GM21367 (cell line): ENCODE measurements around the gene B4GALT5.

Experiments
- ATAC-seq: cut with Tn5 transposase; IDR thresholded peaks from one replicate; pipeline ENCODE4 v1.9.1; 2021; ENCODE audit not compliant: unreplicated experiment

B4GALT5 gene

DNA sequence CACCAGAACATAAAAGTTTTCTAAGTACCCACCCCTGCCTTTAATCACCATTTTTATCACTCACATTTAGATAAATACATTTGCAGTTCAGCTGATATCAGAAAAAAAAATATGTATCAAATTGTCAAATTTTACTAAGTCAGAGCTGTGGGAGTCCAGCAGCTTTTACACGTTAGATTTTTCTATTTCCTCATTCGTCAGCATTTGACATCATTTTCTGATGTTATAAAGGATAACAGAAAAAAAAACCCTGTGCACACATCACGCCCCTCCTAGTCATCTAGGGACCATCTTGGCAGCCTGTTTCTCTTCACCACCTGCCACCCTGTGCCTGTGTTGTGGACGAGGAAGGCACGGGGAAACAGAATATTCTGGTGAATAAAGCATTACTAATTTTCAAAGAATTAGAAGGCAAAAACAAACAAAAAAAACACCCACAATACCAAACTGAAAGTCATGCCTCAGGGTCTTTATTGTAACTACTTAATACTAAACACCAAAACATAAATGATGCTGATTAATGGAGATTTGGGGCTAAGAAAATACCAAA lies 12.4 kb downstream of the B4GALT5 start:
- ATAC-seq: no peak

DNA sequence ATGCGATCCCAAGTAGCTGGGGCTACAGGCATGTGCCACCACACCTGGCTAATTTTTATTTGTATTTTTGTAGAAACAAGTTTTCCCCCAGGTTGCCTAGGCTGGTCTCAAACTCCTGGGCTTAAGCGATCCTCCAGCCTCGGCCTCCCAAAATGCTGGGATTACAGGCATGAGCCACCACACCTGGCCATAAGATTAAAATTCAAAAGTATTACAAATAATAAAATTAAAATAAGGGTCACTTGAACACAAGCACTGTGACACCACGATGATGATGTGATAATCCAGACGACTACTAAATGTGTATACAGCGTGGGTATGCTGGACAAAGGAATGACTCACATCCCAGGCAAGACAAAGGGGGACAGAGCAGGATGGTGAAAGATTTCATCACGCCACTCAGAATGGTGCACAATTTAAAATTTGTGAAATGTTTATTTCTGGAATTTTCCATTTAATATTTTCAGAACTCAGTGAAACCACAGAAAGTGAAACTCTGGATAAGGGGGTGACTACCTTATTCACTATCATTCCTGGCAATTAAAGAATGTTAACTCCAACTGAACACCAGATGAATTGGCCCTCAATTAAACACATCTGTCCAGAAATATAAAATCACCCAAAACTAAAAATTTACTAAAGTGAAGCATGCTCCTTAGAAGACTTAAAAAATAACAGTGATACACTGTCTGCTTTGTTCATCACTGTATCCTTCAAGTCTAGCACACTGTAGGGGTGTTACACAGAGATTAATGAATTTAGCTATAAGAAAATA lies 13.1 kb downstream of the B4GALT5 start:
- no peak for ATAC-seq

DNA sequence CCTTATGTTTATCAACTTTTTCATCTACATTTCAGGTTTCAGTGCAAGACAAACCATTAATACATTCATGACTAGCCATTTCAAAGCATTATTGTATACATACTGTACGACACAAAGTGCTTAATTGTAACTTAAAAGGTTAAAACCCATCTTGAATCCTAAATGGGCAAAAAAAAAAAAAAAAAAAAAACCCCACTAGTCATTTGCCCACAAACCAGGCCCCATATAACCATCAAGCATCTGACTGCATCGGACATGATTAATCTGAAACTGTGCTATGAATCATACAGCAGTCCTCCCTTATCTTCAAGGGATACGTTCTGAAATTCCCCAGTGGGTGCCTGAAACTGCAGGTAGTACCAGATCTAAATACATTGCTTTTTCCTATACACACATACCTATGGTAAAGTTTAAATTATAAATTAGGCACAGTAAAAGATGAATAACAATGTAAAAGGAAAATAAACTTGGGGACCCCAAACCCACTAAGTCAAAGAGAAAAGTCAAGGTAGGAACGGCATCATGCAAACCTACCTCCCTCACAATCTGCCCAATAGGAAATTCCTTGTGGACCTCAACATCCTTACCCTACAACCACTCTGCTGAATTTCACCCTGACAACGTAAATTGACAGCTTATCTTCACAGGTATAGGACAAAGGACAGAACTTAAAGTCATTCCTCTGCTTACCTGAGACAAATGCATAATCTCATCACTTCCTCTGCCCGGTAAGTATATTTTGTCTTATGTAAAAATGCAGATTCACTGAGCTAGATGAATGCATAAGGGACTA lies 14.3 kb downstream of the B4GALT5 start:
- ATAC-seq: no peak

DNA sequence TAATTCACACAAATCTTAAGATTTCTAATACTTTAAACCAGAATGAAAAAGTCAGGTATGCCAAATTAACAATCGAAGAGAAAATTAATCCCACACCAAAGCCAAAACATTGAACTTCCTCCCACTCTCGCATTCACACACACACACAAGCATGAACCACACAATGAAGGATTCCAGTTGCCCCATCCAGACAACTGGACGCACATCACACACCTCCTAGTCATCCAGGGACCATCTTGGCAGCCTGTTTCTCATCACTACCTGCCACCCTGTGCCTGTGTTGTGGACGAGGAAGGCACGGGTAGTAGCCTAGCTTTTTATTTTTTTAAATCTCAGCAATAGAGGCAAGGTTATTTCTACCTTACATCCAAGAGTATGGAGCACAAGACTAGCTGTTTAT lies 15.2 kb downstream of the B4GALT5 start:
- ATAC-seq: no peak

DNA sequence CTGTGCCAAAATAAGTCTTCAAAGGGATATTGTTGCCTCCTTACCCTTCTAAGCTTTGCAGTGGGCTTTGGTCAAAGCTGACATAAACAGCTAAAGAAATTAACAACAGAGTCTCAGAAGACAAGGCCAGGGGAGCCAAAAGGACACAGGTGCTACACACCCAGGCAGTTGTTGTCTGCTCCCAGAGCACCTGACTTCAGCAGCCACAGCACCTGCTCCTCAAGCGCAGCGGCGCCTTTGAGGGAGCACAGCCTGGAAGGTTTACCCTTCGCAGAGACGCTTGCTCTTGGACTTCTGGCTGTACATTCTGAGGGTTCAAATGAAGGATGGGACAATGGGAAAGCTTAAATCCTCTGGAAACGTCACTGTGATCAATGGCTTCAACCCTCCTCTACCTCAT lies 16.6 kb downstream of the B4GALT5 start:
- ATAC-seq: no peak

DNA sequence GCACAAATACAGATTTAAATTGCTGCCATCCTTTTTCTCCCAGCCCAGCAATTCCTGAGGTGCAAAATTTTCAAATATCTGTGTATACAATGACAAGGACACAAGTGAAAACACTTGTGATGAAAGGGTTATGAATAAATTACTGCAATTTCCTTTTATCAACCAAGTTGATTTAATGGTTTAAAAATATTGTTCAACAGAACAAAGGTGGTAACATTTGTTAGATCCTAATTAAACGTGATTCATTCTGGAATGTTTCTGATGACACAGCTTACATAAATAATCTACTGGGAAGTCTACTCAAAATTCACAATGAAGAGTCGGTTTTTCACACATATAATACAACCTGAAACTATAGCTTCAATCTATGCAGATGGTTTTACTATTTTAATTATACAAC lies 17.1 kb downstream of the B4GALT5 start:
- no peak for ATAC-seq

DNA sequence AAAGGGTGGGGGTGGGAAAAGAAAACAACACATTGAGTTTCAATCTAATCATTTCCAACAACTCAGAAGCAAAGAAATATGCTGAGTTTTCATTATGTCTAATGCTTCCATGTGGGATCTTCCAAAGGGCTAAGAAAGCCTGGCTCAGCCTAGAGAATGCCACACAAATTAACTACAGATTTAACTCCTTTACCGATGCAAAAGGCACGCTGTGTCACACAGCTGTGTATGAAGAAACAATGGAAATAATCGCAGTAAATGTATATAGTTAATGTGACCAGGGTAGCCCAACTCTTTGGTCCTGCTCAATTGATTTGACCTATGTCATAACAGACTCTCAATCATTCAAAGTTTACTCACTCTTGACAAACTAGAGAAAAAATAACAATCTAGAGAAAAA lies 17.8 kb downstream of the B4GALT5 start:
- no peak for ATAC-seq

DNA sequence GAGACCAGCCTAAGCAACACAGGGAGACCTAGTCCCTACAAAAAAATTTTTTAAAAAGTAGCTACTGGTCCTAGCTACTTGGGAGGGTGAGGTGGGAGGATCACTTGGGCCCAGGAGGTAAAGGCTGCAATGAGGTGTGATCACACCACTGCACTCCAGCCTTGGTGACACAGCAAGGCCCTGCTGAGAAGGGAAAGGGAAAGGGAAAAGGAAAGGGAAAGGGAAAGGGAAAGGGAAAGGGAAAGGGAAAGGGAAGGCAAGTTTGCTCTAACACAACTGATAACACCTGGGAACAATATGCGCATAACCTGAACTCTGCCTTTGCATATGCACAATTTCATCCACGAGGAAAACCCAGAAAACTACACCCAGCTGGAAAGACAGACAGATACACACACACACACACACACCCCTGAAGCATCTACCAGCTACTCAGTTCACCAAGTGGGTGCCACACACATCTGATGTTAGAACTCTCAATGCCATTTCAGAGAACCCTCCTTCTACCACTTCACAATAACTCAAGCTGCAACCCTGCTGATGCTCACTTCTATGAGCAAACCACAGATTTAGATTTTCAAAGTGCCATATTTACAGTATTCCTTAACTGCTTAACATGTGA lies 19.1 kb downstream of the B4GALT5 start:
- no peak for ATAC-seq

DNA sequence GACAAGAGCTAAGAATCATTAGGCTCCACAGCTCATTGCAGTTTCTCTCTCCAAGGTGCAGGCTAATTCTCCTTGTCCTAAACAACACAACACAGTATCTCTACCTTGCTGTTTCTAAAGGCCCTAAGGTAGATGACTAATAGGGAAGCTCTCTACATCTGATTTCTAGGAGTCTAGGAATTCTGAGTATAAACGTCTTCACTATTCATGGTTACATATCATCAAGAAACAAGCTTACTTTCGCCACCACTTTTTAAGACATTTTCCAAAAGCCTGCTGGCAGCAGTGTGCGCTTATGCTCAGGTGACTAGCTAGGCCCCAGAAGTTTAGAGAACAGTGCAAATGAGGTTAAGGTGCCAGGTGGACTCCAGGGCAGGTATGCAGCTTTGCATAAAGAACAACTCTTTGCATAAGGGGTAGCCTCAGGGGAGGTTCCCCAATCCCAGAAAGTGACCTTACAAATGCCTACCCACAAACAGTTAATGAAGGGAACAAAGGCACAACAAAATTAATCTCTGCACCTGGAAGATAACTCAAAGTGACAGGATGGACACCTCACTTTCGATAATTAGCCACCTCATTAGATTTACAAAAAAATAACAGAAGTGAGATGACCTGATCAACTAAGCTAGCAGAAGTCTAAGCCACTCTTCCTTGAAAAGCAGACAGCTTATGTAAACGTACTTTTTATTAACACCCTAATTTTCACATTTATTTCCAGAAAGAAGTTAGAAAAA lies 20.1 kb downstream of the B4GALT5 start:
- no peak for ATAC-seq

DNA sequence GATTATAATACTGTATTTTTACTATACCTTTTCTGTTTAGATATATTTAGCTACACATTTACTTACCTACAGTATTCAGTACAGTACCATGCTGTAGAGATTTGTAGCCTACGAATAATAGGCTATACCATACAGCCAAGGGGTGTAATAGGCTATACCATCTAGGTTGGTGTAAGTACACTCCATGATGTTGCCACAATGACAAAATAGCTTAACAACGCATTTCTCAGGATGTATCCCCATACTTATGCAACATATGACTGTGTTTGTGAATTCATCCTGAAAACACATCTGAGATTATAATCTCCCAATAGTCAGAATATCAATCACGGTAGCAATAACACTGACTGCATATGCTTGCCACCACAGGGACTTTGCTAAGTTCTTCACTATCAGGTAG lies 20.7 kb downstream of the B4GALT5 start:
- ATAC-seq: no peak

DNA sequence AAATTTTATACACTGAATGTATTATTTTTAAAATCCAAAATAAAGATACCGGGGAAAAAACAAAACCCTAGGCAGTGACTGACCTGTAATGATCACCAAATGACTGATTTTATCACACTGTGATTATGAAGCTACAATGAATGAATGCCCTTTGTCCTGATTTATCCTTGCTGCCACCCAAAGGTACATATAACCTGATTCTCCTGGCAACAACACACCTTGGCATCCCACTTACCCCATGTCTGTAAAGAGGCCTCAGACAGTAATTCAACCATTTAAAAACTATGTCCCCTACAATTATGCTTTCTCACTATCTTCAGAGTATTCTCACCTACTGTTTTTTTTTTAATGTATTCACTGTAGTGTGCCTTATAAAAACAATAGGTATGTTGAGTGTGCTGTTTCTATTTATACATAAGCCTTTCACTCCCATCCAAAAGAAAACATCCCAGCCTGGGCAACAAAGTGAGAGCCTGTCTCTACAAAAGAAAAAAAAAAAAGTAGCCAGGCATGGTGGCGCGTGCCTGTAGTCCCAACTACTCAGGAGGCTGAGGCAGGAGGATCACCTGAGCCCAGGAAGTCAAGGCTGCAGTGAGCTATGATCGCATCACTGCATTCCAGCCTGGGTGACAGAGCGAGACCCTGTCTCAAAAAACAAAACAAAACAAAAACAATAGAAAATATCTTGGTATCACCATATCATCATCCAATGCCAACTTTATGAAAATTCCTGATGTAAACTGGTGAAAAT lies 21.7 kb downstream of the B4GALT5 start:
- no peak for ATAC-seq

DNA sequence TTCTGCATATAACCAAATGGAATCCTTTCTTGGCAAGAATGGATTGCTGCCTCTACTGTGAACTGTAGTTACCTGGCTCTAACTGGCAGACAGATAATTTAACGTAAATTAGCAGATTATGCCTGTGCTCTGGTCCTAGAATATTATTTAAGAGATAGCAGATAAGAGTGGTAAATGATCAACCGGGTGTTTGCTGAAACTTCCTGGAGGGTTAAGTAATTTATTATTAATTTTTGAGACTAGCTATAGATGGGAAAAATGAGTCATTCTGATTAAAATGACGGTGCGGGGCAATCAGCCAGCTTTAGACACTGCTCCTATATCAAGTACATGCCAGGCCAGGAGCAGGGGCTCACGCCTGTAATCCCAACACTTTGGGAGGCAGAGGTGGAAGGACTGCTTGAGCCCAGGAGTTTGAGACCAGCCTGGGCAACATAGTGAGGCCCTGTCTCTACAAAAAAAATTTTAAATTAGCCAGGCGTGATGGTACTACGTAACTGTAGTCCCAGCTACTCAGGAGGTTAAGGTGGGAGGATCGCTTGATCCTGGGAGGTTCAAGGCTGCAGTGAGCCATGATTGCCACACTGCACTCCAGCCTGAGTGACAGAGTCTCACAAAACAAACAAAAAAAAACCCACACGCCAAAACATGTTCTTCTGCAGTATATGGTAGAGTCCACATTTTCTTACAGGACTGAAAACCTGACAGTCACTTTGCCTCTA lies 22.6 kb downstream of the B4GALT5 start:
- no peak for ATAC-seq

DNA sequence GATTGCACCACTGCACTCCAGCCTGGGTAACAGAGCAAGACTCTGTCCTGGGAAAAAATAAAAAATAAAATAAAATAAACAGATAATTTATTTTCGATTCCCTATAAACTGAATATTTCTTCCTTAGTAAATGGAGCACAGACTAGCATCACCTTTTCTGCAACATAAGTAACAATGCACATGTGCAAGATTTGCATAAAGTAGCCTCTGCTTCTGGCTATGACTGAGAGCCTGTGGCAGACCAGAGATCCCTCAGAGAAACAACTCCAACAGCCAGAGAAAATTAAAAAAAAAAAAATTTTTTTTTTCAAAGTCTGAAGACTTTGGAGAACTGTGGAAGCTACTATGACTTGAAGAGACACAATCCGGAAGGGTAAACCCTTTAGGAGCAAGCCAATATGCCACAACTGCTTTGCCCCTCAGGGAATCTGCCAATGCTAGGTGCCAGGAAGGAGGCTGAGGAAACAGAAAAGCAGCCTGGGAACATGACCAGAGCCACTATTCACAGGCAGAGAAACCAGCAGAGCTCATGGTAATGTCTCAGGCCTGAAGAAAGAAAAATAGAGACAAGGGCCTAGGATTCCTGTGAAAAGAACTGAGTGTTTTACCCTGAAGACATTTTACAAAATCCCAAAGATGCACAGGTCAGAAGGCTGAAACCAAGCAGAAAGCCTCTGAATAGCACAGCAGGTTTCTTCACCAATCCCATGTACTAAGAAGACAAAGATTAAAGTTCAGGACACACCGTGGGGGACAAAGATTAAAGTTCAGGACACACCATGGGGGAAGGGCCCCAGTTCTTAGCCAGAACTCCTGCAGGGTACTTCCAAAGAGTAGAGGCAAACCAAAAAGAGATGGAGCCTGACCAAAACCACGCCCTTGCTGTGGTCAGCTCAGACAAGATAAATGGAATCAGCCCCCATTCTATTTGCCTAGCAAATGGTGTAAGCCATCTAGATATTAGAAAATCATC lies 25.8 kb downstream of the B4GALT5 start:
- ATAC-seq: no peak

DNA sequence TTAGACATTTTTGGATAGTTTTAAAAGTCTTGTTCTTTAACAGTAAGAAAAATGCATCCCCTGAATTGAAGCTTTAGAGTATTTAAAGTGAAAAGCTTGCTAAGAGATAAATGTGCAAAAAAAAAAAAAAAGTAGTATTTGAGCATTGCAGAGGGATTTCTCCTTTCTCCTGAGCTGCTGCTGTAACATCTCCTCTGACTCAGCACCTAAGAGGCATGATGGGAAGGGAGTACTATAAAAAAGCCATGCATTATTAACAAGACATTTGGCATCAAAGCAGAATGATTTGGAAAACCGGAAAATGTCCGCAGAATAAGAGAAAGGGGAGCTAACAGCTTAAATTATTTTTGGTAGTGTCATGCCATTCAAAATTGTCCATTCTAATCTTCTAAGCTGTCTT lies 27.9 kb downstream of the B4GALT5 start:
- no peak for ATAC-seq

DNA sequence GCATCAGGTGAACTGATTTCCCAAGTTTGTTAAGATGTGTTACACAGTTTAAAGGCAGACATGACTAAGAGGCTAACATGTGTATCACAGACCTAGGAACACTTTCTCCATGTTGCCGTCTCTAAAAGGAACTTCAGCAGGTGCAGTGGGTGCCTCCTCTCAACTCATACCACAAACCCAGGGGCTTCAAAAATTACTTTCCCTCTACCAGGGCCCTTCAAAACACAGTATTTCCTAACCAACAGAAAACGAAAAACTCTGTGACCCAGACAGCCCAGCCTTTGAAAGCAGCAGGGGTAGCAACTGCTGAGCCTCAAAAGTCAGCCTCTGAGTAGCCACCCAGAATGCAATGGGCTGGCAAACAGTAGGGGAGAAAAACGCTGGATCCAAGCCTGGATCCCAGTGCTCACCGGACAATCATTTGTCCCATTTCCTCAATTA lies 28.5 kb downstream of the B4GALT5 start:
- no peak for ATAC-seq

DNA sequence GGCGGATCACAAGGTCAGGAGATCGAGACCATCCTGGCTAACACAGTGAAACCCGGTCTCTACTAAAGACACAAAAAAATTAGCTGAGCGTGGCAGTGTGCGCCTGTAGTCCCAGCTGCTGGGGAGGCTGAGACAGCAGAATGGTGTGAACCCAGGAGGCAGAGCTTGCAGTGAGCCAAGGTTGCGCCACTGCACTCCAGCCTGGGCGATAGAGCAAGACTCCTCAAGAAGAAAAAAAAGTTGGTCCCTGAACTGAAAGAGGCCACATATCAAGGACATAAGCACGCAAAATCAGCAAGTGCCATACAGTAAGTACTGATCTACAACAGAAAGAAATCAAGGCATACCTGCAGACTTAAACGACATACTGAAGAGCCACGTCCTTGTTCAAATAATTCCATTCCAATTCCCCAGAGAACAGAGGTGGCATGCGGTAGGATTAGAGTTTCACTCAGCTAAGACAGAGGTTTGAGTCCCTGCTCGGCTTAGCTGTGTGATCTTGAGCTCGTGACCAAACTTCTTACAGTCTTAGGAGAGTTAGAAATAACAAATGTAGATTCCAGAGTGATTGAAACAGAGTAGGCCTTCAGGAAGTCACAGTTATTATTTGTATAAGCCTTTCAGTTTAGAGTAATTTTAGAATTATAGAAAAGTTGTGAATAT lies 29.2 kb downstream of the B4GALT5 start:
- no peak for ATAC-seq

DNA sequence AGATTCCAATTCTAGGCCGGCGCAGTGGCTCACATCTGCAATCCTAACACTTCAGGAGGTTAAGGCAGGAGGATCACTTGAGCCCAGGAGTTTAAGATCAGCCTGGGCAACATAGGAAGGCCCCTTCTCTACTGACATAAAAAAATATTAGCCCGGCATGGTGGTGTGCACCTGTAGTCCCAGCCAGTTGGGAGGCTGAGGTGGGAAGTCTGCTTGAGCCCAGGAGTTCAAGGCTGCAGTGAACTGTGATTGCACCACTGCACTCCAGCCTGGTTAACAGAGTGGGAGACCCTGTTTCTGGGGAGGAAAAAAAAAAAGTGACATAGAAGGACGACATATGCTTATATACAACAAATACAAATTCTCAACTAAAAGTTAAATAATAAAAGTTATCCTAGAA lies 30.9 kb downstream of the B4GALT5 start:
- no peak for ATAC-seq

DNA sequence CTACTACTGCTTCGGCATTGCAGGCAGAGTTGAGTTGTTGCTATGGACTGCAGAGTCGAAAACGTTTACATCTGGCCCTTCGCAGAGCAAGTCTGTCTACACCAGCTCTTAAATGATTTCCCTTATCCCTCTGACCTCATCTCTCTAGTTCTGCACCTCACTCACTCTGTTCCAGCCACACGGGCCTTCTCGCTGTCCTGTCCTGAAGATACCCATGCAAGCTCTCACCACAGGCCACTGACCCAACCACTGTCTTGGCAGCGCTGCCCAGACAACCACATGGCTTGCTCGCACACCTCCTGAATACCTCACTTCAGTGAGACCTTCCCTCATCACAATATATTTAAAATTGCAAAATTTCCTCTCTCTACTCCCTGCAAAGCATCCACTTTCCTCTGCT lies 31.4 kb downstream of the B4GALT5 start:
- ATAC-seq: no peak
